Adipocyte (in vitro differentiated cells): ENCODE data around the gene RPL4.

Experiments
- DNase-seq: peaks from one replicate; pipeline ENCODE4 v3.0.0-alpha.2; 2015; ENCODE audit warnings: low read depth
- H3K27me3 ChIP-seq: replicated peaks from 2 replicates; pipeline ENCODE4 v1.7.0; 2013; ENCODE audit warnings: mild to moderate bottlenecking, low read length, moderate library complexity; ENCODE audit not compliant: control insufficient read depth, insufficient read depth
- H3K36me3 ChIP-seq: 2 replicates; pipeline ENCODE4 v1.7.0; 2013; ENCODE audit warnings: low read length, mild to moderate bottlenecking, moderate library complexity; ENCODE audit not compliant: control insufficient read depth, insufficient read depth, severe bottlenecking
- H3K4me1 ChIP-seq: 2 replicates; pipeline ENCODE4 v1.7.0; 2013; ENCODE audit warnings: mild to moderate bottlenecking, low read length, moderate library complexity; ENCODE audit not compliant: control insufficient read depth, insufficient read depth
- H3K4me3 ChIP-seq: 2 replicates; pipeline ENCODE4 v1.7.0; 2013; ENCODE audit warnings: mild to moderate bottlenecking, low read length, moderate library complexity
- H3K9ac ChIP-seq: 2 replicates; pipeline ENCODE4 v1.7.0; 2013; ENCODE audit warnings: mild to moderate bottlenecking, low read length, moderate library complexity
- H3K9me3 ChIP-seq: 2 replicates; pipeline ENCODE4 v1.7.0; 2013; ENCODE audit warnings: mild to moderate bottlenecking, low read length, moderate library complexity; ENCODE audit not compliant: control insufficient read depth

The RPL4 gene

DNA sequence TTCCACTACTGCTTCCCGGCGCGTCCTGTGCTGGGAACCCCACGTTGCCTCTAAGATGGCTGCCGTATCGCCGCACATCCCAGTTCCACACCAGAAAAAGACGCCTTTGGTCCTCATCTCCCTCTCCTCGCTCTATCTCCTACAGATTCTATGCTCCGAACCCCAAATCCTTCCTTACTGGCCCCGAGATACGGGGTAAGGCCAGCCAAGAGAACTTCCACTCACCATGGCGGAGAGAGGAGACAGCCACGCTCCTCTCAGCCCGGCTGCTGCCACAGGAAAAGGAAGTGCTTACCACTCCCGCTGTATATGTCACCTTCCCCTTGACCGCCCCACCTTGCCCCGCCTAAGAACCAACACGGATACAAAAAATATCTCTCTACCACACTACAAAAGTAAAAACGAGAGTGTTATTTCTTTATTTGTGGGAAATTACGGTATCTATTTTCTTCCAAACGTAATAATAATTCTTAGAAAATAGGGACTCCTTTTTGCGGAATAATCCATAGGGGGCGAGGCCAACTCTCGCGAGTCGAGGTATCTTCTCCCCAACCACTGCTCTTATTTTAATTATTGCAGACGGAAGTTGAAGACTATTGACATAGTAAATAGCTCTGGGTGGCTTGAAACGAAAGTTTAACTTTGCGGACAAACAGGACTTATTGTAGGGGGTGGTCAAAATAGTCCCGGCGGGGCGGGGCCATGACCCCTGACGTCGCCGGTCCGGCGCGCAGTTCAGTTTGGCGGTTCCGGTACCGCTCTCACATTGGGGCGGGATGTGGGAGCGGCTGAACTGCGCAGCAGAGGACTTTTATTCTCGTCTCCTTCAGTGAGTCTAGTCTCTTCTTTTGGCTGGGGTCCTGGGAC lies at the start of gene RPL4, which contains the start of gene ZWILCH:
RPL4 (minus strand) TSS at position 293 of the 867 bp plus-strand sequence; CDS start at position 228, 65 bp downstream.
ZWILCH (plus strand) TSS at position 764 of the 867 bp plus-strand sequence; CDS start at position 777, 13 bp downstream.
- H3K4me3 ChIP-seq: peak within 1 kb of the TSS; percentile 93
- no peaks in the 10 kb centered on the region for H3K9me3 ChIP-seq
- no peaks in the 10 kb centered on the region for H3K27me3 ChIP-seq
- peaks cover 33% of the 10 kb centered on the region for H3K36me3 ChIP-seq
- DNase-seq: peak; percentile 91
- H3K4me1 ChIP-seq: peaks cover 26% of the 10 kb centered on the region
- peak within 1 kb of the TSS; percentile 98 for H3K9ac ChIP-seq

DNA sequence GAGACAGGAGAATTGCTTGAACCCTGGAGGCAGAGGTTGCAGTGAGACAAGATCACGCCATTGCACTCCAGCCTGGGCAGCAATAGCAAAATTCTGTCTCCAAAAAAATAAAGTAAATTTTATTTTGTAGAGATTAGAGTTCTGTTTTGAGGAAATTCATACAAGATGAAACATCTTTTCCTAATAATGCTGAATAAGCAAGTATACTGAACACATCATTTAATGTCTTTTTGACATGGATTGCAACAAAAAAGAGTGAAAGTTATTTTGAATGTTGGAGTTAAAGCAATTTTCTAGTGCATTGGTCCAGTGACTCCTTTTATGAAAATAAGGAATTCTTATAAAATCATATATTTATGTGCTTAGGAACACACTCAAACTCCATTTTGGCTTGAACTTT lies 40.6 kb upstream of the RPL4 start:
- peaks cover 10% of the 10 kb centered on the region for H3K36me3 ChIP-seq
- no peaks in the 10 kb centered on the region for H3K27me3 ChIP-seq
- no peaks in the 10 kb centered on the region for H3K9me3 ChIP-seq
- no peak overlapping the region for H3K4me3 ChIP-seq
- H3K9ac ChIP-seq: no peak overlapping the region
- DNase-seq: no peak
- H3K4me1 ChIP-seq: no peaks in the 10 kb centered on the region

DNA sequence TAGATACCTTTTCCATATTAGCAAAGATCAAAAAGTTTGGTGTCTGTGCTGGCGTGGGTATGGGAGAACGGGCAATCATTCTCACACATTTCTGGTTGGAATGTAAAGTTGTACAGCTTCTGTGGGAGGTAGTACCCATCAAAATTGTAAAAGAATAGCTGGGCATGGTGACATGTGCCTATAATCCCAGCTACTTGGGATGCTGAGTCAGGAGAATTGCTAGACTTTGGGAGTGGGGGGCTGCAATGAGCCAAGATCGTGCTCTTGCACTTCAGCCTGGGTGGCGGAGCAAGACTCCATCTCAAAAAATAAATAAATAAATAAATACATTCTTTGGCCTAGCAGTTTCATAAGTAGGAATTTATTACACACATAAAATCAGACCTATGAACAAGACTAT lies 38.2 kb upstream of the RPL4 start:
- Histone ChIP-seq H3K4me1 (no peaks in the 10 kb centered on the region), H3K9ac (no peak overlapping the region), H3K9me3 (no peaks in the 10 kb centered on the region), H3K27me3 (no peaks in the 10 kb centered on the region), H3K4me3 (no peak overlapping the region), H3K36me3 (no peaks in the 10 kb centered on the region)
- no peak for DNase-seq

DNA sequence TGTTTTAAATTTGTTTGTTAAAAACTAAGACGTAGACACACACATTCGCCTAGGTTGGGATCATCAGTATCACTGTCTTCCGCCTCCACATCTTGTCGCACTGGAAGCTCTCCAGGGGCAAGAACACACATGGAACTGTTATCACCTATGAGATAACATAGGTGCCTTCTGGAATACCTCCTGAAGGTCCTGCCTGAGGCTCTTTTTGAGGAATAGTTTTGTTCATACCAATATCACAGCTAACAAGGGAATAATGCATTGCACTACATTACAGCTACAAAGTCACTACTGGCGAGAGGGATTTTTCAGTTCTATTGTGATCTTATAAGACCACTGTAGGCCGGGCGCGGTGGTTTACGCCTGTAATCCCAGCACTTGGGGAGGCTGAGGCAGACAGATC lies 30.4 kb upstream of the RPL4 start:
- Histone ChIP-seq H3K36me3 (no peaks in the 10 kb centered on the region), H3K27me3 (no peaks in the 10 kb centered on the region), H3K4me3 (no peak overlapping the region), H3K9ac (no peak overlapping the region), H3K9me3 (no peaks in the 10 kb centered on the region), H3K4me1 (no peaks in the 10 kb centered on the region)
- no peak for DNase-seq

DNA sequence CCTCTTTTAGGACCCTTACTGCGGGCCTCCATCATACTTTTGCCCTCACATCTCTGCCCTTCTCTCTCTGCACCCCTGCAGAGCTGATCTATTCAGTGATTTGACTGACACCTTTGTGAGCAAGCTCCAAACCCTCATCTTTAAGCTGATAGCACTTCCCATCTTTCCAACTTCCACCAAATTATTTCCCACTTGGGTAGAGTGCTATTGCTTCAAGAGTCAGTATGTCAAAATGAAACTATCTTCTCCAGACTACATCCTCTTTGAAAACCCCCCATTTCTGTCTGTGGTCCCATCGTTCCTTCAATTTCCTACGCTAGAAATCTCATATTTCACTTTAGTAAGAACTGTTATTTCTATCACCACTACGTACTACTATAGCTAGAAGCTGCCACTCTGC lies 20.2 kb upstream of the RPL4 start:
- Histone ChIP-seq H3K4me3 (no peak overlapping the region), H3K9ac (no peak overlapping the region), H3K4me1 (no peaks in the 10 kb centered on the region), H3K27me3 (no peaks in the 10 kb centered on the region), H3K36me3 (peaks cover 6% of the 10 kb centered on the region), H3K9me3 (no peaks in the 10 kb centered on the region)
- DNase-seq: no peak

DNA sequence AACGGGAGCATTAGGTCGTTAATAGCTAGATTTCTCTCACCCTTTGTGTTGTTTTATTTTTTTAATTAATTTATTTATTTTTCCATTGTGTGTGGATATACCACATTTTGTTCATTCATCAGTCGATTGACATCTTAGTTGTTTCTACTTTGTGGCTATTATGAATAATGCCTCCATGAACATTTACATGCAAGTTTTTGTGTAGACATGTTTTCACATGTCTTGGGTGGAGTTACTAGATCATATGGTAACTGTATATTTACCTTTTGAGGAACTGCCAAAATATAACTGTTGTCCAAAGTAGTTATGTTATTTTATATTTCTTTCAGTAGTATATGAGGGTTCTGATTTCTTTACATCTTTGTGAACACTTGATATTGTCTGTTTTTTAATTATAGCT lies 19.3 kb upstream of the RPL4 start:
- no peaks in the 10 kb centered on the region for H3K27me3 ChIP-seq
- H3K4me1 ChIP-seq: no peaks in the 10 kb centered on the region
- no peak for DNase-seq
- no peak overlapping the region for H3K9ac ChIP-seq
- H3K9me3 ChIP-seq: no peaks in the 10 kb centered on the region
- H3K4me3 ChIP-seq: no peak overlapping the region
- peaks cover 4% of the 10 kb centered on the region for H3K36me3 ChIP-seq

DNA sequence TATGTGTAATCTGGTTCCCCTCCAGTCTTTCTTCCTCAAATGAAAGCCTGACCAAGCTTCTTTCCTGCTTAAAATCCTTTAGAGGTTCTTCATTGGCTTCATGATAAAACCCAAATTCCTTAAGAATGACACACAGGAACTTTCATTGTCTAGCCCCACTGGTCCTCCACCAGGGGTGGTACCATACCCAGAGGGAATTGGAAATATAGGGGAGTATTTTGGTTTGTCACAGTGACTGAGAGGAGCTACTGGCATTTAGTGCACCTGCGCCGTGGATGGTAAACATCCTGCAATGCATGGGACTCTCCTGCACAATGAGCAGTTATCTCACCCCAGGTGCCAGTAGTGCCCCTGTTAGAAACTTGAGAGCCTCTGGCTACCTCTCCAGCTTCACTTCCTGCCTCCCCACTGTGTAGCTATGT lies 11.3 kb upstream of the RPL4 start:
- DNase-seq: no peak
- Histone ChIP-seq H3K9me3 (no peaks in the 10 kb centered on the region), H3K36me3 (peaks cover 10% of the 10 kb centered on the region)

DNA sequence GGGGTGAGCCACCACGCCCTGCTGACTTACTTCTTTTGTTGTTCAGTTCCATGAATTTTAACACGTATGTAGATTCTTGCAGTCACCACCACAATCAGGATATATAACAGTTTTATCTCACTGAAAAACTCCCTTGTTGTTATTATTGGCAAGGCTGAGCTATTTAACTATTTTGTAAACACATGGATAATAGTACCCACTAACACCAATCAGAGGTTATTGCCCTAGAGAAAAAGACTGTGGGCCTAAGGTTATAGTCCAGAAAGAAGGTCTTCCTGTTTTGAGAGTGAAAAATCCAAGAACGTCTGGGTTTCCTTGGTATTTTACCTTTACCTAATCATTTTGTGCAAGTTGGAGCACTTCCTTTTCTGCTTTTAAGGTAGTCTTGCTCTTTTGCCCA lies 9.9 kb upstream of the RPL4 start:
- H3K4me1 ChIP-seq: no peaks in the 10 kb centered on the region
- no peak for DNase-seq
- H3K9me3 ChIP-seq: no peaks in the 10 kb centered on the region
- H3K27me3 ChIP-seq: no peaks in the 10 kb centered on the region
- H3K4me3 ChIP-seq: no peak overlapping the region
- H3K36me3 ChIP-seq: peaks cover 6% of the 10 kb centered on the region
- no peak overlapping the region for H3K9ac ChIP-seq

More for the DNA sequence above, 11.3 kb upstream of the RPL4 start:
- Histone ChIP-seq H3K9ac (no peak overlapping the region), H3K4me1 (no peaks in the 10 kb centered on the region), H3K4me3 (no peak overlapping the region), H3K27me3 (no peaks in the 10 kb centered on the region)

DNA sequence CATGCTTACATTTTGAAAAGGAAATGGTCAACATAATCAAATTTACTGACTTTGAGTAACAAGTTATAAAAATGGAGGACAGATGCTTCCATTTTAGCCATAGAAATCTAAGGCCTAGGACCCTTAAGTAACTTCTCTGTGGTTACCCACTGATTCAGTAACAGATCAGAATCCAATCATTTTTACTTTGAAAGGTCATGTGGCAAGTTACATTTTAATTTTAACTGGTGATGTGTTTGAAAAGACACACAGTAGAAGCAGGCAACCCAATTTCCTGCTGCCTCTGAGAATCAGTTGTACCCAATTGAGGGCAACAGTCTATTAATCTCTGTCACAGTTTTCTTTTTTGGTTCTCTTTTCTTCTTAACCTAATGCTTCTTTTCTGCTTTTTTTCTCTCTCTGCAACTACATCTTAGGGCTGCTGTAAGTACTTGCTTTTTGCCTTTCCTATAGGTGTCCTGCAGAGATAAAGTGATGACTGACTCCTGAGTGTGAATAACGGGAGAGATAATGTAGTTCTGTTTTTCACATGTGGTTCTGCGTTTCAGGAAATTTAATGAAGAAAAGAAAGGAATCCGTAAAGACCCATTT lies 3.7 kb upstream of the RPL4 start:
- no peaks in the 10 kb centered on the region for H3K9me3 ChIP-seq
- peaks cover 6% of the 10 kb centered on the region for H3K4me1 ChIP-seq
- no peaks in the 10 kb centered on the region for H3K36me3 ChIP-seq
- no peaks in the 10 kb centered on the region for H3K27me3 ChIP-seq
- H3K9ac ChIP-seq: no peak overlapping the region
- DNase-seq: no peak
- H3K4me3 ChIP-seq: no peak overlapping the region

DNA sequence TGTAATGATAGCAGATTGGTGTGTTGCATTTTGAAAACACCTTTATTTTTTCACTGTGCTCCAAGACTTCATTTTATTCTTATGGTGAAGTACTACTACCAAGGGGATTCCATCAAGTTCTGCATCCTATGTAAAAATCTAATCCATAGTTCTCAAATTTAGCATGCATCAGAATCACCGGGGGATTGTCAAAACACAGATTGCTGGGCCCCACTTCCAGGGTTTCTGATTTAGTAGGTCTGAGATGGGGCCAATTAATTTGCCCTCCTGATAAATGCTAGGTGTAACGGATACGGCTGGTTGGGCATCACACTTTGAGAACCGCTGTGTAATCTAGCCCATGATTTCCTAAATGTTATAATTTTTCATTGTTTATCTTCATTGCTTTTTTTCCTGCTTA lies 1.2 kb upstream of the RPL4 start:
- peaks cover 26% of the 10 kb centered on the region for H3K4me1 ChIP-seq
- no peaks in the 10 kb centered on the region for H3K9me3 ChIP-seq
- H3K36me3 ChIP-seq: peaks cover 22% of the 10 kb centered on the region
- H3K27me3 ChIP-seq: no peaks in the 10 kb centered on the region
- H3K4me3 ChIP-seq: peak overlapping the region; percentile 93
- DNase-seq: no peak
- peak overlapping the region; percentile 98 for H3K9ac ChIP-seq

DNA sequence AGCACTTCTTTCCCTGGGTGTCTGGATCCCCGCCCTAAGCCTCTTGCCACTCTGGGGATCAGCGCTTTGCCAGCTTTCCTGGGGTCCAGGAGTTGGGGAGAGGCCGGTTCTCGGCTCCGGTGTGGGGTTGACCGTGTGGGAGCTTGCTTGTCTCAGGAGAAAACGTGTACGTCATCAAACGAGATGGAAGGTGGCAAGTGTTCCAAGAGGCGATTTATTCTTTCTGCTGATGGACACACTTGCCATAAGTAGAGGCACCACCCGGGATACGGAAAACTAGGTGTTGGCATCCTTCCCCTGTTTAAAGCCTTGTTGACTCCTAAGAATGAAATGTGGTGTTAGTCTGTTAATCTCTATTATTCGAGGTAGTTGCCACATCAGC lies 766 bp upstream of the RPL4 start:
- DNase-seq: peak; percentile 70
- H3K27me3 ChIP-seq: no peaks in the 10 kb centered on the region
- no peaks in the 10 kb centered on the region for H3K9me3 ChIP-seq
- peaks cover 26% of the 10 kb centered on the region for H3K36me3 ChIP-seq
- H3K4me1 ChIP-seq: peaks cover 26% of the 10 kb centered on the region
- H3K4me3 ChIP-seq: peak overlapping the region; percentile 93
- H3K9ac ChIP-seq: peak overlapping the region; percentile 98
